GM12878 (cell line): ENCODE results near the gene RBMX2. TPM values are rescaled to one million over a fixed set of nuclear protein-coding genes. Genes with fewer than 3 reads are reported as not detected.

Experiments used
- ATAC-seq: fragments of 200-7000 bp; cut with Tn5 transposase; 3 replicates; pipeline ENCODE4 v1.9.1; 2020; ENCODE audit warnings: mild to moderate bottlenecking, moderate library complexity
- BruUV-seq: library from RNA; stranded (reverse); fragments of 400-500 nt; replicated peaks from 2 replicates; lab custom pipeline; 2021; lab: Mats Ljungman, UMichigan
- CTCF ChIA-PET: fragments of 300-600 bp; sonication (Branson Sonifier 250); formaldehyde crosslinking; extraction: SDS; loops from one replicate; lab custom pipeline; 2021; ENCODE audit warnings: inconsistent platforms; lab: Yijun Ruan, JAX
- POLR2A ChIA-PET: fragments of 350-600 bp; formaldehyde crosslinking; extraction: SDS; loops from one replicate; lab custom pipeline; 2021; ENCODE audit warnings: inconsistent platforms; lab: Charles Lee
- RAD21 ChIA-PET: fragments of 300-600 bp; sonication (Branson Sonifier 250); formaldehyde crosslinking; loops from one replicate; lab custom pipeline; 2023; ENCODE audit warnings: antibody characterized with exemption; ENCODE audit not compliant: unreplicated experiment; lab: Charles Lee
- SMC1A ChIA-PET: fragments of 300-600 bp; sonication (Branson Sonifier 250); formaldehyde crosslinking; loops from one replicate; lab custom pipeline; 2023; ENCODE audit not compliant: unreplicated experiment, uncharacterized antibody; lab: Charles Lee
- DNase-seq: peaks from one replicate; pipeline ENCODE4 v3.0.0-alpha.2; 2011; ENCODE audit warnings: low read depth, low spot score
- FAIRE-seq: peaks from 3 replicates; lab custom pipeline; 2011; peaks lifted over from hg19 to GRCh38; lab: Jason Lieb, UNC
- H2AFZ ChIP-seq: 2 replicates; pipeline ENCODE4 v1.6.0; 2011; ENCODE audit warnings: low read depth, low read length, control low read depth; ENCODE audit not compliant: control insufficient read depth
- H3K27ac ChIP-seq: 2 replicates; pipeline ENCODE4 v1.5.1; 2011; ENCODE audit warnings: control low read depth; ENCODE audit not compliant: control insufficient read depth, insufficient read depth
- H3K27me3 ChIP-seq, 2 experiments: replicated peaks in 1 of 2; 2 replicates each; pipeline versions ENCODE4 v1.6.0 to v1.6.1; 2011; ENCODE audit warnings: low read length in 1 of 2; ENCODE audit not compliant: control insufficient read depth in 2 of 2, insufficient read depth in 2 of 2
- H3K36me3 ChIP-seq, 2 experiments: 2 replicates each; pipeline ENCODE4 v1.5.1; 2011; ENCODE audit warnings: low read length in 1 of 2; ENCODE audit not compliant: control insufficient read depth in 2 of 2, insufficient read depth in 2 of 2
- H3K4me1 ChIP-seq: 2 replicates; pipeline ENCODE4 v1.6.1; 2011; ENCODE audit warnings: mild to moderate bottlenecking, low read length, moderate library complexity, mixed read lengths; ENCODE audit not compliant: control insufficient read depth, insufficient read depth
- H3K4me2 ChIP-seq: 2 replicates; pipeline ENCODE4 v1.6.0; 2011; ENCODE audit warnings: control low read depth; ENCODE audit not compliant: control insufficient read depth, insufficient read depth
- H3K4me3 ChIP-seq: fragments of 200-600 bp; sonication (generic); 2 replicates; pipeline ENCODE4 v1.5.1; 2016
- H3K79me2 ChIP-seq: 2 replicates; pipeline ENCODE4 v1.6.0; 2011; ENCODE audit warnings: low read length; ENCODE audit not compliant: control insufficient read depth, insufficient read depth
- H3K9ac ChIP-seq: 2 replicates; pipeline ENCODE4 v1.8.0; 2011; ENCODE audit warnings: low read length, control low read depth, mixed read lengths; ENCODE audit not compliant: control insufficient read depth, insufficient read depth
- H3K9me3 ChIP-seq: replicated peaks from 3 replicates; pipeline ENCODE4 v1.5.1; 2011; ENCODE audit warnings: mild to moderate bottlenecking, low read length; ENCODE audit not compliant: control insufficient read depth, insufficient read depth
- H4K20me1 ChIP-seq: 2 replicates; pipeline ENCODE4 v1.6.0; 2011; ENCODE audit not compliant: control insufficient read depth, insufficient read depth
- ATF2 ChIP-seq: IDR thresholded peaks from 2 replicates; pipeline ENCODE4 v1.6.1; 2012; ENCODE audit warnings: low read length, inconsistent platforms
- CBX3 ChIP-seq: fragments of 200-600 bp; sonication (generic); IDR thresholded peaks from 2 replicates; pipeline ENCODE4 v1.6.1; 2016; ENCODE audit warnings: low read depth, borderline replicate concordance
- CEBPZ ChIP-seq: fragments of 150-350 bp; IDR thresholded peaks from 2 replicates; pipeline ENCODE4 v1.6.1; 2016; ENCODE audit warnings: low read depth, low read length
- DPF2 ChIP-seq: fragments of 450-650 bp; IDR thresholded peaks from 2 replicates; pipeline ENCODE4 v1.6.1; 2017; ENCODE audit warnings: mild to moderate bottlenecking
- HDGF ChIP-seq: fragments of 450-650 bp; IDR thresholded peaks from 2 replicates; pipeline ENCODE4 v1.6.1; 2016; ENCODE audit warnings: antibody characterized with exemption
- HSF1 ChIP-seq: fragments of 150-350 bp; IDR thresholded peaks from 2 replicates; pipeline ENCODE4 v1.6.1; 2014; ENCODE audit warnings: mild to moderate bottlenecking, low read depth, low read length
- IKZF2 ChIP-seq, 2 experiments: fragments of 450-650 bp; IDR thresholded peaks; 2 replicates each; pipeline ENCODE4 v1.6.1; 2017; ENCODE audit warnings: mild to moderate bottlenecking in 2 of 2, moderate library complexity in 2 of 2
- JUND ChIP-seq: IDR thresholded peaks from 2 replicates; pipeline ENCODE4 v1.6.1; 2012; ENCODE audit warnings: low read depth, mild to moderate bottlenecking, low read length, improper control_type of control experiment, moderate library complexity
- NFIC ChIP-seq: IDR thresholded peaks from 2 replicates; pipeline ENCODE4 v1.6.1; 2012; ENCODE audit warnings: low read depth, mild to moderate bottlenecking, inconsistent platforms, low read length, moderate library complexity
- PAX8 ChIP-seq: fragments of 450-650 bp; IDR thresholded peaks from 2 replicates; pipeline ENCODE4 v1.6.1; 2017; ENCODE audit warnings: mild to moderate bottlenecking, moderate library complexity
- PKNOX1 ChIP-seq: fragments of 450-650 bp; IDR thresholded peaks from 2 replicates; pipeline ENCODE4 v1.6.1; 2016; ENCODE audit warnings: mild to moderate bottlenecking
- SMARCA5 ChIP-seq: fragments of 450-650 bp; IDR thresholded peaks from 2 replicates; pipeline ENCODE4 v1.6.1; 2017; ENCODE audit warnings: mild to moderate bottlenecking
- SMC3 ChIP-seq: IDR thresholded peaks from 2 replicates; pipeline ENCODE4 v1.6.1; 2011; ENCODE audit warnings: low read length, improper control_type of control experiment, borderline replicate concordance
- SUPT20H ChIP-seq: IDR thresholded peaks from 2 replicates; pipeline ENCODE4 v1.6.1; 2011; ENCODE audit warnings: low read depth, mild to moderate bottlenecking, low read length, moderate library complexity, borderline replicate concordance; ENCODE audit not compliant: control insufficient read depth
- TCF3 ChIP-seq: IDR thresholded peaks from 2 replicates; pipeline ENCODE4 v1.6.1; 2012; ENCODE audit warnings: low read depth, mild to moderate bottlenecking, low read length, borderline replicate concordance; ENCODE audit not compliant: insufficient read depth
- WGBS: methylation state at CpG from one replicate; pipeline ENCODE4 v1.1.6; 2016; ENCODE audit warnings: low lambda C conversion rate; ENCODE audit not compliant: insufficient replicate concordance, insufficient coverage; ENCODE audit errors: missing lambda C conversion rate; 5-methylcytosine and 5-hydroxymethylcytosine counted together
- in situ Hi-C: fragments of 300-500 bp; cut with MboI; formaldehyde crosslinking; loops from 9 replicates; pipeline ENCODE4 v1.14.3; 2018; ENCODE audit warnings: mixed read lengths
- intact Hi-C: fragments of 100-400 bp; cut with micrococcal nuclease; formaldehyde crosslinking; loops from one replicate; pipeline ENCODE4 v1.14.2; 2022; ENCODE audit not compliant: unreplicated experiment
- polyA plus RNA-seq, 11 experiments: library from polyadenylated mRNA; depleted of rRNA in 4 of 11; unstranded in 6 of 11; stranded (reverse) in 5 of 11; fragments of >200 nt; fragmentation: Nextera tagmentation in 4 of 11; fragmentation: Illumina TruSeq in 1 of 11; extraction: Ambion mirVana in 4 of 11; extraction: Trizol in 1 of 11; gene quantifications; 1 replicate in 1 of 11; 2 replicates in 10 of 11; pipeline versions ENCODE4 v1.2.1 to v1.2.3, GENCODE V29; 2011 to 2016; ENCODE audit warnings: inconsistent platforms in 2 of 11, missing spikeins in 2 of 11, low read depth in 1 of 11
- total RNA-seq, 4 experiments: library from RNA; depleted of rRNA in 3 of 4; stranded (reverse); fragments of >200 nt in 3 of 4; fragmentation: Illumina TruSeq in 1 of 4; extraction: Trizol in 1 of 4; gene quantifications; 2 replicates each; pipeline versions ENCODE4 v1.2.1 to v1.2.3, GENCODE V29; 2013 to 2021

Gene RBMX2
- total and polyA plus RNA-seq, 10 of the 15 experiments (the other 5 are each of a cell fraction or from before 2014, with no cell fraction given), result 18.9 to 56.0 (median 32.6) TPM

GRCh38 chrX:130386408-130386808, 15.4 kb upstream of the RBMX2 start:
- no peak overlapping the region for H3K9ac ChIP-seq
- TF ChIP-seq CBX3 (no peak), HSF1 (no peak), TCF3 (no peak), IKZF2 (IDR thresholded peaks at IDR 0.05) (no peak), NFIC (no peak), CEBPZ (no peak), ATF2 (no peak), PKNOX1 (no peak), SUPT20H (no peak), SMARCA5 (no peak), JUND (no peak), HDGF (no peak), DPF2 (no peak), PAX8 (no peak), SMC3 (no peak)
- TF ChIP-seq, all 136 proteins: peak for 0
- no peak overlapping the region for H3K4me2 ChIP-seq
- POLR2A ChIA-PET, result no interaction called here
- SMC1A ChIA-PET, result no interaction called here
- CTCF ChIA-PET, result interaction anchor here (0.9 to 1.1 kb wide), 2 partner anchors 9 to 531 kb away, joined by 3 to 4 read pairs; no protein-coding TSS in a partner anchor
- no peaks in the 10 kb centered on the region for H3K9me3 ChIP-seq
- H3K27ac ChIP-seq, result no peak overlapping the region
- no peaks in the 10 kb centered on the region for H4K20me1 ChIP-seq
- H3K36me3 ChIP-seq, result no peaks in the 10 kb centered on the region
- BruUV-seq, result no TSS peak
- DNase-seq (no peak), ATAC-seq (no peak), FAIRE-seq (no peak)
- H2AFZ ChIP-seq, result no peak overlapping the region
- H3K4me3 ChIP-seq, result no peak overlapping the region
- peaks cover 0 to 2% of the 10 kb centered on the region in 2 experiments; a peak in 1 of 4 replicates for H3K27me3 ChIP-seq
- H3K4me1 ChIP-seq, result no peaks in the 10 kb centered on the region
- intact Hi-C loops, result no loop called here
- no peaks in the 10 kb centered on the region for H3K79me2 ChIP-seq
- 38% methylated on average over 5 of the region's 5 CpGs for WGBS
- in situ Hi-C loops, result no loop called here
- RAD21 ChIA-PET, result interaction anchor here (0.6 kb wide), 1 partner anchor 356 kb away, joined by 3 read pairs; no protein-coding TSS in a partner anchor
